NCI-H1092 treated with DMSO at 0.1 percent for 48 hours (cell line): Measurements from ENCODE around the gene PARP9.
"Not testable (repeated sequence)": the region's sequence is repeated elsewhere in the genome, so short reads cannot be mapped to it uniquely, and the experiment has no call there.

Source experiments
- DNase-seq: peaks from one replicate; lab custom pipeline; 2025; lab: John Stamatoyannopoulos, UW

The PARP9 gene

DNA sequence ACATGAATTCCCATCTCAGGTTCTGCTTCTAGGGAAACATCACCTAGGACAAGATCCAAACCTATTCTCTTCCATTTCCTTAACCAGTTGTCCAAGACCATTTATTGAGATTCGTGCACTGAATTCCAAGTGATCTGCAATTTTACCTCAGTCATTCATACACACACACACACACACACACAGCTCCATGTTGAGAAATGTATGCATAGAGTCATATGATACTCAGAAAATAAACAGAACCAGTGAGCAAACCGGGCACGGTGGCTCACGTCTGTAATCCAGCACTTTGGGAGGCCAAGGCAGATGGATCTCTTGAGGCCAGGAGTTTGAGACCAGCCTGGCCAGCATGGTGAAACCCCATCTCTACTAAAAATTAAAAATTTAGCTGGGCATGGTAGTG is 43.2 kb downstream of the PARP9 start:
- DNase-seq, result no peak

DNA sequence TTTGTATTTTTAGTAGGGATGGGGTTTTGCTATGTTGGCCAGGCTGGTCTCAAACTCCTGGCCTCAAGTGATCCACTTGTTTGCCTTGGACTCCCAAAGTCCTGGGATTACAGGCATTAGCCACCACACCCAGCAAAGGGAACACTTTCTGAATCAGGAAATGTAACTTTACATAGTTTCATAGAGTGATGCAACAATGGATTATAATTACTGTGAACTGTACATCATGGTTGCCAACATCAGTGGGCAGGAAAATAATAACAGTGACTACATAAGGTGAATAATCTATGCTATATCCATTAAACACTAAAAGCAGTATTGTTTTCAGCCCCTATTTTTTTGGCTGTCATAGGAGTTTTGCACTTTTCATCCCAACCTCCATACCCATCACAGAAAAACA is 44.4 kb downstream of the PARP9 start:
- DNase-seq, result no peak

DNA sequence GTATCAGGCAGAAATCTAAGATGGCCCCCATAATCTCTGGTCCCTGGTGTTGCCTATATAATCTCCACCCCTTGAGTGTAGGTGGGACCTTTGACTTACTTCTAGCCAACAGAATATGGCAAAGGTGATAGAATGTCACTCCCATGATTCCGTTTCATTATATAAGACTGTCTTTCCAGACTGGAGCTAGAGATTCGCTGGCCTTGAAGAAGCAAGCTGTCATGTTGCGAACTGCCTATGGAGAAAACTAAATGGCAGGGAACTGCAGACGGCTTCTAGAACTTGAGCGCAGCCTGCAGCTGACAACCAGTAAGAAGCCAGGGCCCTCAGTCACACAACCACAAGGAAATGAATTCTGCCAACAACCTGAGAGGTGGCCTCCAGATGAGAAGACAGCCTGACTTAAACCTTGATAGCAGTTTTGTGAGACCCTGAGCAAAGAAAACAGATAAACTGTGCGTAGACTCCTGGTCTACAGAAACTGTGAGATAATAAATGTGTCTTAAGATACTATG is 47.2 kb downstream of the PARP9 start:
- no peak for DNase-seq

DNA sequence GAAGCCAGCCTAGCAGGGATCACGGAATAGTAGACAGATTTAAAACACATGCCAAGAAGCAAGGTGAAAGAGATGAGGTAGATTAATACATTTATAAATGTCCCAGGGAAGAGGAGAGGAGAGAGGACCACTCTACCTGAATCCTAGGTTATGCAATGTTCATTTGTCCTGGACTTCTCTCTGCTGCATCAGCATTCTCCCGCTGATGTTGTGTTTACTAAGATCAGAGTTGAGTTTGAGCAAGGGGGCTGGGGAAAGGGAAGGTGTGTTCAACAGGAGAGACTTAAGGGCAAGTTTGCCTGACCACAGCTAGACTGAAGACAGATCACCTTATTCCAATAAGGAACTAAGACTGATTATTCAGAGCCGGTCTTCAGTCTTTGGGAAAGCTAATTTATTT is 48.2 kb downstream of the PARP9 start:
- DNase-seq, result no peak

DNA sequence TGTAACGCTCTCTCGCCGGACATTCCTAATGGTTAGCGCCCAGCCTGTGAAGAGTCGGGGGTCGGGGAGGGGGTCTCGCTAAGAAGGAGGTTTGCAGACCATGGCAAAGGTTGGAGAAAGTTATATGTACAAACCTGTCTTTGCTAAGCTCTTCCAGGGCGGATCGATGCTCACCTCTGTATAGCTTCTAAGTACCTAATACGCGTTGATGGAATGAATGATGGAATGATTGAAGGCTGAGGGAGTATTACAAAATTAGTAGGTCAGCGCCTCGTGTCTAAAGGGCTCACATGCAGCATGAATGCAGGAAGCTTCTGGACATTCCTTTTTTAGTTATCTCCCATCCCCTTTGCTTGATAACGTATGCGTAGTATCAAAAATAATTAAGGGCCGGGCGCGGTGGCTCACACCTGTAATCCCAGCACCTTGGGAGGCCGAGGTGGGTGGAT is 49.1 kb downstream of the PARP9 start:
- DNase-seq, result no peak

DNA sequence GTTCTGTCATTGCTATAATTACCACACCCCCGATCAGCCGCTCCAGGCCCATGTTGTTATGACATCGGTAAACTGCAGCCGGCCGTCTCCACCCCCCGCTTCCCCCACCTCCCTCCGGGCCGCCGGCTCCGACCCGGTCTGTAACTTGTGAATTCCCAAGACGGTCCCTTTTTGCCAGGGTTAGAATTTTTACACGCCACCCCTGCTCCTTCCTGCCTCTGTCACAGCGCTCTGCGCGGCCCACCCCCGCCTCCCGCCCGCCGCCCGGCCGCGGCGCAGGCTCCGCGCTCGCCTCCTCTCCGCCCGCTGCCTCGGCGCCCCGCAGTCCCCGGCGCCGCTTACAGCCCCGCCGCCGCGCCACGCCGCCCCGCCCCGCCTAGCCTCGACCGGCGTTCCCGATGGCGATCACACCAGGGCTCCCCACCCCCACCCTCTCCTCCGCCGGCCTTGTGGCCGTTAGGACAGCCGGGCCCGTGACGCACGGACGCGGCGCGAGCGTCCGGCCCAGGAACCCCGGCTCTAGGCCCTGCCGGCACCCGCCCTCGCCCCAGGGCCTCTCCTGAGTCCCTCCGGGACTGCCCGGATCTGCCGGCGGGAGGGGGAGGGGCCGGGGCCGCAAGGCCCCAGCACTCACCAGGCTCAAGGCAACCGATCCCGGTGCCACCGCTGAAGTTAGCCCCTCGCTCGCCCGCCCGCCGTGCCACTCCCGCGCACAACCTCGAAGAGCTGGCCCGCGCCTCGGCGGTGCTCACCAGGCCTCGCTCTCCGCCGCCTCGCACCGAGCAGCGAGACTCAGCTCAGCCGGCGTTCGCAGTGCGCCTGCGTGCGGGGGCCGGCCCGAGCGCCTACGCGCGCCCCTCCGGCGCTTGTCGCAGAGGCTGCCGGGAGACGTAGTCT is 49.7 kb downstream of the PARP9 start, which contains the start of gene KPNA1:
Gene KPNA1 (minus strand): TSS at position 817 of the 897 bp plus-strand sequence. CDS start 18,374 bp downstream, outside the sequence.
- DNase-seq, result peak; percentile 82

DNA sequence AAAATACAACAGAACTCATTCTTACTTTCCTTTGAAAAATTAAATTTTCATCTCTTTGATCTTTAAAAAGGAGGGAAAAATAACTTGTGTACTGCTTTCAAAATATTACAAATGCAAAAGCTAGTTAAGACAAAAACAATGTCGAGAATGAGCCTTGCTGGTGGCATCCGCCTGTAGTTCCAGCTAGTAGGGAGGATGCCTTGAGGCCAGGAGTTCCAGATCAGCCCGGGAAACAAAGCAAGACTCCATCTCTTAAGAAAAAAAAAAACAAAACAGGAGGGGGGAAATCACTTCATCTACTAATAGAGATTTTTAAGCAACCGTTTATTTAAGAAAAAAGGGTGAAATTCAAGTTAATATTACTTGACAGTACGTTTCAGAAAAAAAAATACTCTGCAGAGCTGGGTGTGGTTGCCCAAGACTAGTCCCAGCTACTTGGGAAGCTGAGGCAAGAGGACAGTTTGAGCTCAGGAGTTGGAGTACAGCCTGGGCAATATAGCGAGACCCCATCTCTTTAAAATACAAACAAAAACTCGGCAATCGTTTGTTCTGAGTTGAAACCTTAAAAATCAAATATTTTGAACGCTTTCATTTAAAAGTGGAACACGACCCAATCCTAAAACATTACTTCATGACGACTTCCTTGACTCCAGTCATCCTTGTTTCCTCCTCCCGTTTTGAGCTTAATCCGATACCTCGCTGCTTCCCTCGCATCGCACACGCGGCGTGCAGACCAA is 50.5 kb downstream of the PARP9 start:
- no peak for DNase-seq

DNA sequence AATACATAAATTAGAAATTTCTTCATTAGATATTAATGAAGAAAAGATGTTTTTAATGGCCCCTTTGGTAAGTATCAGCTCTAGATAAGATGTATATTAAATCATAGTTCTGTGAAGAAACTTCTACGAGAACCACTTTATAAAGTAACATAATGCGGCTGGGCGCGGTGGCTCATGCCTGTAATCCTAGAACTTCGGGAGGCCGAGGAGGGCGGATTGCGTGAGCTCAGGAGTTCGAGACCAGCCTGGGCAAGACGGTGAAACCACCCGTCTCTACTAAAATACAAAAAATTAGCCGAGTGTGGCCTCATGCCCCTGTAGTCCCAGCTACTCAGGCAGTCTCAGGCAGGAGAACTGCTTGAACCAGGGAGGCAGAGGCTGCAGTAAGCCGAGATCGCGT is 51.8 kb downstream of the PARP9 start:
- DNase-seq, result no peak

DNA sequence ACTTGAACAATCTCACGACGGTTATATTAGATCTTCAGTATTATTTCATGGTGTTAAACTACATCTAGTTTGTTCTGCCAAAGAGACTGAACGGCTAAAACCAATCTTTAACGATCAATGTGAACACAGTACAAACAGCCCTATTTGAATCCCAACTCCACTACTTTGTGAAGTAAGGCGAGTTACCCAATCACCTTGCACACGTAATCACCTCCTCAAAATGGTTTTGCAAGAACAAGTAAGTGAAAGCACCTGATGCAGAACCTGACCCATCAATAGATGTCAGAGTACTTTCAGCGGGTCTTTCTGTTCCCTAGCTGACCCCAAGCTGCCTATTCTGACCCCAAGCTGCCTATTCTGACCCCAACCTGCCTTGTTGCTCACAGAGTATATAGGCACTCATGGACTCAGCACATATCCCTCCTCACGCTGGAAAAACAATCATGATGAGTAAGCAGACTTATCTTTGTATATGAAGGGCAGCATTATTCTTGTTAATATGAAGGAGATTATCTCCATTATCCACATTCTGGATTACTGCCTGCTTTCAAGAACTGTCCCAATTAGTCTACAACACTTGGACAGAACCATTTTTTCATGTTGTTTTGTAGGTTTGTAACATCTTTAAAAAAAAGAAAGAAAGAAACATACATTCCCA is 53.1 kb downstream of the PARP9 start:
- DNase-seq, result no peak

DNA sequence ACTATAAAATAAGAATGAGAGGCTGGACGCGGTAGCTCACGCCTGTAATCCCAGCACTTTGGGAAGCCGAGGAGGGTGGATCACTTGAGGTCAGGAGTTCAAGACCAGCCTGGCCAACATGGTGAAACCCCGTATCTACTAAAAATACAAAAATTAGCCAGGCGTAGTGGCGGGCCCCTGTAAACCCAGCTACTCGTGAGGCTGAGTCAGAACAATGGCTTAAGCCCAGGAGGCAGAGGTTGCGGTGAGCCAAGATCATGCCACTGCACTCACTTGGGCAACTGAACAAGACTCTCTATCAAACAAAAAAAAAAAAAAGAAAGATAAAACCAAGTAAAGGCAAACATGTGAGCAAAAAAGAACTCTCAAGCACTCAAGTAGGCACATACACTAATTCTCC is 55.2 kb downstream of the PARP9 start:
- not testable (repeated sequence) for DNase-seq

DNA sequence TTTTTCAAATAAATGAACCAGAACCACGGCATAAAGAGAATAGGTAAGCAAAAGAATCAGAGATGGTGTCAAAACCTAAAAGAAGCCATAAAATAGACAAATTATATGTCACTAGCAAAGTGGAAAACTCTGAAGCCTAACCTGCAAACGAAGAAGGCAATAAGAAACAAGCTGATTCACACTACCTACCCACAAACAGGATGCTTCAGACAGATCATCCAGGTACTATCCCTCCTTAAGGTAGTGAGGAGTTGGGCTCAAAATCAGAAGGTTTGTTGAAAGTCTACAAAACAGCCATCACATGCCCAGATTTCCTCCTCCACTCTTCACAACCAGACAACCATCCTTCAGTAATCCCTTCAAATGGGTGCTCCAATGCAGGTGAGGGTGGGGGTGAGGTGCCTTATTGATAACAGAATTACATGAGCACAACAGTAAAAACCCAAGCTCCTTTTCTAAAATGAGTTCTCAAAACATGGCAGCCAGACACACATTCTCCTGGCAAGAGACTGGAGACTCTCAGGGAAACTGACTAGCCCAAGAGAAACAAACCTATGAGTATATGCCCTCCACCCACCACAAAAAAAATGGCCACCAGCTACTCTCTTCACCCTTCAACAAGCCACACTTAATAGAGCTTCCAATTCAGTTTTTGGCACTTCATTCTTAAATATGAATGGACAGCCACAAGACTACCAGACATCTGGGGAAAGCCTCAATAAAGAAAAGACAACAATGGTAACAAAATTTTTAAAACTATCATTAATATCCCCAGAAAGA is 55.8 kb downstream of the PARP9 start:
- no peak for DNase-seq

DNA sequence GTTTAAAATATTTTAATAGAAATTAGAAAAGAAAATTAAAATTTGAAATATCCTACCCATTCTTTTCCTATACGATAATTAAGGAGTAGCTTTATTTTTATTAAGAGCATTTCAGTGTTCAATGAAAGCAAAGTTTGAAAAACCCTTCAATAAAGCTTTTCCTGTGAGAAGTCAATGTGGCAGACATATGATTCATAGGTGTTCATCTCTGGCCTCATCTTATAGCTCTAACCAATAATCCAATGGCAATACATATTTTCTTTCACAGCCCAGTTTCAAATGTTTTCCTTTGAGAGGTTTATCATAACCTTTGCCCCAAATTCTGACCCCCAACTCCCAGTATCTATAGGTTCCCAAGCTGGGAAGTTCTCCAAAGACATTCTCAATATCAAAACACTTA is 57.6 kb downstream of the PARP9 start:
- no peak for DNase-seq

DNA sequence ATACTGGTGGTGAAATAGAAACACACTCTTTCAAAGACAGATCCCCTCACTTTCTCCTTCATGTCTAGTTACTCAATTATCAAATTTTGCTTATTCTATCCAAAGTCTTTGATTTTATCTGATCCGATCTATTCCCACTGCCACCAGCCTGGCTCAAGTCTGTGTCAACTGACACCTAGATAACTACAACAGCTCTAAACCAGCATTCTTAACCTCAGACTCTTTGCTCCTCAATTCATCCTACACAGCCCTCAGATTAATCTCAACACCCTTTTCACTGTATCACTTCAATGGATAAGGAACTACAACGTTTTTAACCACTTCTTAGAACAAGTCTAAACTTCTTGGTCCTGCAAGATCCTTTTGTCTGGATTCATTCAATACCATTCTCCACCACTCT is 58.4 kb downstream of the PARP9 start:
- DNase-seq, result no peak

DNA sequence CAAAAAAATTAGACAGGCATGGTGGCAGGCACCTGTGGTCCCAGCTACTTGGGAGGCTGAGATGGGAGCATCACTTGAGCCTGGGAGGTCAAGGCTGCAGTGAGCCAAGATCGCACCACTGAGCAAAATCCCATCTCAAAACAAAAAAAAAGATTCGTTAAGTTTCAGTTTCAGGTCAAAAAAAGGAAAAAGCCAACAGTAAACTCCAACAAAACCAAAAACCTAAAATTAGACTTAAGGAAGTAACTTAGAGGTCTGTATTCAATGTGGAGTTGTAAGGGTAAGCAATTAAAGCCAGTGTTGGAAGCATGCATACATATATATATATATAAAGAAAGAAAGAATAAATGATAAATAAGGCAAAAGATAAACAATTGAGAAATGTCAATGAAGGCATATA is 61.2 kb downstream of the PARP9 start:
- DNase-seq, result no peak

DNA sequence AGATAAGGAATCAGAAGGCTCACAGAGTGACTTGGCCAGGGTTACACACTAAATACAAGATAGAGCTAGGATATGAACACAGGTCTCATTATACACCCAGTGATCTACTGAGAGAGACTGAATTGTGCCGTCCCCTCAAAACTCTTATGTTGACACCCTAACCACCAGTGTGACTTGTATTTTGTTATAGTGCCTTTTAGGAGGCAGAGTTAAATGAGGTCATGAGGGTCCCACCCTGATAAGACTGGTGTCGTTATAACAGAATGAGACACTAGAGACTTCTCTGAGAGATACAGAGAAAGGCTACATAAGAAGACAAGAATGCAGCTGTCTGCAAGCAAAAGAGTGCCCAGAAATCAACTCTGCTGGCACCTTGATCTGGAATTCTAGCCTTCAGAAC is 62.0 kb downstream of the PARP9 start:
- no peak for DNase-seq

DNA sequence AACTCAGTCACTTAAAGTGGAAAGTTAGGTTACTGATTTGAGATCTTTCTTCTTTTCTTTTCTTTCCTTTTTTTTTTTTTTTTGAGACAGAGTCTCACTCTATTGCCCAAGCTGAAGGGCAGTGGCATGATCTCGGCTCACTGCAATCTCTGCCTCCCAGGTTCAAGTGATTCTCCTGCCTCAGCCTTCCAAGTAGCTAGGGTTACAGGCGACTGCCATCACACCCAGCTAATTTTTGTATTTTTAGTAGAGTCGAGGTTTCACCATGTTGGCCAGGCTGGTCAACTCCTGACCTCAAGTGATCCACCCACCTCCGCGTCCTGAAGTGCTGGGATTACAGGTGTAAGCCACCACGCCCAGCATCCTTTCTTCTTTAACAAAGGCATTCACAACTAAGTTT is 63.1 kb downstream of the PARP9 start:
- not testable (repeated sequence) for DNase-seq

DNA sequence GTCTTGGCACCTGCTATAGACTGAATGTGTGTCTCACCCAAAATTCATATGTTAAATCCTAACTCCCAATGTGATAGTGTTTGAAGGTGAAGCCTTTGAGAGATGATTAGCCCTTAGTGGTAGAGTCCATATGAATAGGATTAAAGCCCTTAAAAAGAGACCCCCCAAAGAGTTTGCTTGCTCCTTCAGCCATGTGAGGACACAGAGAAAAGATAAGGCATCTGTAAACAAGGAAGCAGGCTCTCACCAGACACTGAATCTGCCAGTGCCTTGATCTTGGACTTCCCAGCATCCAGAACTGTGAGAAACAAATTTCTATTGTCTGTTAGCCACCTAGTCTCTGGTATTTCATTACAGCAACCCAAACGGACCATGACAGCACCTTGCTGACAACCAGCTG is 65.9 kb downstream of the PARP9 start:
- DNase-seq, result no peak

DNA sequence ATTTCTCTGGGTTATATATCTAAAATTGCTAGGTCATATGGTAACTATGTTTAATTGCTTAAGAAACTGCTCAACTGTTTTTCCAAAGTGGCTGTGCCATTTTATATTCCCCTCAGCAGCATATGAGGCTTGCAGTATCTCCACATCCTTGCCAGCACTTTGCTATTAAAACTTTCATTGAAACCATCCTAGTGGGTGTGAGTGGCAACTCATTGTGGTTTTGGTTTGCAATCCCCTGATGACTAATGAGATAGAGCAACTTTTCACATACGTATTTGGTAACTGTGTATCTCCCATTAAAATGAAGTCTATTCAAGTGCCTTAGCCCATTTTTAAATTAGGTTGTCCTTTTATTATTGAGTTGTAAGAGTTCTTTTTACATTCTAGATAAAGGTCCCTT is 66.7 kb downstream of the PARP9 start:
- DNase-seq, result no peak

DNA sequence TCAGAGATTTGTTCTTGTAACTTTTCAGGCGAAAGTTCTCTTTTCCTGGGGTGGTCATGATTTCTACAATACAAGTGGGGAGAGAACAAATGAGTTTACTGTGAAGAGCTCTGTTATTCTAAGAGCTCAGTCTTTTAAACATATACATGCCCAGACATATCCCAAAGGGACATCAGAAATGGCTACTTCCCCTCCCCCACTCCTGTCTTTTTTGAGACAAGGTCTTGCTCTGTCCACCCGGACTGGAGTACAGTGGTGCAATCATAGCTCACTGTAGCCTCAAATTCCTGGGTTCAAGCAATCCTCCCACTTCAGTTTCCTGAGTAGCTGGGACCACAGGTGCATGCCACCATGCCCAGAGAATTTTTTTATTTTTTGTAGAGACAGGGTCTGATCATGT is 67.6 kb downstream of the PARP9 start:
- no peak for DNase-seq

DNA sequence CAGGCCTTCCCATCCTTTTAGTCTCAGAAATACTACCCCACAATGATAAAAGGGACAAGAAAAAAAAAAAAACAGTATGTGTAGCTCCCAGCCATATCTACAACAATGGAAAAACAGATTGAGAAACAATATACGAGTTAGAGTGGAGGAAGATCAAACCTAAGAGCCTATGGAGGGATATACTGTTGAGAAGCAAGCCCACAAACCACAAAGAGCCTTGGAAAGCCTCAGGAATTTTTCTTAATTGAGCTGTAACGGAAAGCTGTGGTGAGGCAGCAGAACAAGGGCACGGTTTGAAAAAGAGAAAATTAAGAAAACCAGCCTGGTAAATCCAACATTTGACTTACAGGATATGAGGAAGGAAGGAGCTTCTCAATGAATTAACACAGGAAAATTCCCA is 70.8 kb downstream of the PARP9 start:
- no peak for DNase-seq

DNA sequence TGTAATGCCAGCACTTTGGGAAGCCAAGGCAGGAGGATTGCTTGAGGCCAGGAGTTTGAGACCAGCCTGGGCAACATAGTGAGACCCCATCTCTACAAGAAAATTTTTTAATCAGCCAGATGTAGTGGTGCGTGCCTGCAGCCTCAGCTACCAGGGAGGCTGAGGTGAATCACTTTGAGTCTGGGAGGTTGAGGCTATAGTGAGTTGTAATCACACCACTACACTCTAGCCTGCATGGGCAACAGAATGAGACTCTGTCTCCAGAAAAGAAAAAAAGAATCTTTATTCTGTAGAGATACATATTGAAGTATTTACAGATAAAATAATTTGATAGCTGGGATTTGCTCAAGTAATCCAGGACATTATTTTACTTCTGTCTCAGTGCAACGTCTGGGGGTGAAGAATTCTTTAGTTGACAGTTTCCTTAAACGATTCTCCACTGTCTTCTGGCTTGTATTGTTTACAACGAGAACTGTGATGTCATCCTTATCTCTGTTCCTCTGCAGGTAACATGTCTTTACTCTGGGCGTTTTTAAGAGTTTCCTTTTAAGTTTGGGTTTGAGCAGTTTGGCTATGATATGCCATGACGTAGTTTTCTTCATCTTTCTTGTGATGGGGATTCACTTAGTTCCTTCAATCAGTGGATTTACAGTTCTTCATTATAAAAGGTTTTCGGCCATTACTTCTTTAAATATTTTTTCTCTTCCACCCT is 75.7 kb downstream of the PARP9 start:
- no peak for DNase-seq
